Panc1 (cell line): ENCODE results near the gene RBM7. TPM values are rescaled to one million over a fixed set of nuclear protein-coding genes. Genes with fewer than 3 reads are reported as not detected.

Experiments used
- ATAC-seq: fragments of 200-7000 bp; cut with Tn5 transposase; 2 replicates; pipeline ENCODE4 v1.9.1; 2020; ENCODE audit warnings: mild to moderate bottlenecking, moderate library complexity
- BruUV-seq: library from RNA; stranded (reverse); fragments of 400-500 nt; replicated peaks from 2 replicates; lab custom pipeline; 2021; lab: Mats Ljungman, UMichigan
- CTCF ChIA-PET: fragments of 300-600 bp; sonication (Branson Sonifier 250); formaldehyde crosslinking; loops from one replicate; lab custom pipeline; 2022; ENCODE audit warnings: antibody characterized with exemption; lab: Charles Lee
- POLR2A ChIA-PET: fragments of 300-600 bp; sonication (Branson Sonifier 250); formaldehyde crosslinking; loops from one replicate; lab custom pipeline; 2022; ENCODE audit warnings: antibody characterized with exemption; lab: Charles Lee
- DNase-seq: peaks from one replicate; pipeline ENCODE4 v3.0.0-alpha.2; 2010; ENCODE audit warnings: low read depth, low spot score
- H3K27ac ChIP-seq: 2 replicates; pipeline ENCODE4 v1.5.1; 2011; ENCODE audit warnings: mild to moderate bottlenecking, low read length, inconsistent platforms
- H3K27me3 ChIP-seq: fragments of 200-500 bp; sonication (Bioruptor generic); 2 replicates; pipeline ENCODE4 v1.6.0; 2014; ENCODE audit warnings: low read length, inconsistent platforms; ENCODE audit not compliant: control insufficient read depth, insufficient read depth
- H3K36me3 ChIP-seq: fragments of 200-500 bp; sonication (Bioruptor generic); 2 replicates; pipeline ENCODE4 v1.5.1; 2014; ENCODE audit warnings: inconsistent platforms, mild to moderate bottlenecking, low read length, moderate library complexity; ENCODE audit not compliant: control insufficient read depth, insufficient read depth
- H3K4me1 ChIP-seq: 2 replicates; pipeline ENCODE4 v1.5.1; 2011; ENCODE audit warnings: inconsistent platforms, mild to moderate bottlenecking, low read length, moderate library complexity; ENCODE audit not compliant: control insufficient read depth, insufficient read depth
- H3K4me3 ChIP-seq, 2 experiments: 2 replicates each; pipeline ENCODE4 v1.5.1; 2011 to 2012; ENCODE audit warnings: low read depth in 2 of 2, low read length in 2 of 2, mild to moderate bottlenecking in 2 of 2, inconsistent platforms in 1 of 2, moderate library complexity in 1 of 2
- H3K9me3 ChIP-seq: fragments of 200-500 bp; sonication (Bioruptor generic); 2 replicates; pipeline ENCODE4 v1.5.1; 2014; ENCODE audit warnings: low read depth, mild to moderate bottlenecking, inconsistent platforms, low read length, moderate library complexity; ENCODE audit not compliant: control insufficient read depth, insufficient read depth
- POLR2AphosphoS5 ChIP-seq: IDR thresholded peaks from 2 replicates; pipeline ENCODE4 v1.6.1; 2012; ENCODE audit warnings: mild to moderate bottlenecking, low read depth, low read length, moderate library complexity
- SIN3A ChIP-seq: IDR thresholded peaks from 2 replicates; pipeline ENCODE4 v1.6.1; 2012; ENCODE audit warnings: low read depth, mild to moderate bottlenecking, low read length, moderate library complexity, borderline replicate concordance; ENCODE audit not compliant: insufficient read depth
- TCF7L2 ChIP-seq: IDR thresholded peaks from 2 replicates; pipeline ENCODE4 v1.6.1; 2011; ENCODE audit warnings: mild to moderate bottlenecking, low read depth, low read length, inconsistent platforms
- in situ Hi-C: cut with HindIII; loops from 2 replicates; pipeline ENCODE4 v1.10.0; 2016; ENCODE audit warnings: low sequenced_read_pairs, low pct_unique_long_range_greater_than_20kb
- intact Hi-C: fragments of 100-400 bp; cut with micrococcal nuclease; formaldehyde crosslinking; loops from one replicate; pipeline ENCODE4 v1.10.0; 2022; ENCODE audit not compliant: unreplicated experiment
- total RNA-seq: library from RNA; stranded (reverse); gene quantifications from one replicate; pipeline ENCODE4 v1.2.1, GENCODE V29; 2021; ENCODE audit not compliant: unreplicated experiment
- TF ChIP-seq, protein P1 (sequence below), 2 experiments: IDR thresholded peaks; 2 replicates each; pipeline ENCODE4 v1.6.1; 2011 to 2012; ENCODE audit warnings: low read depth in 2 of 2, control low read depth in 1 of 2, low read length in 1 of 2, mild to moderate bottlenecking in 1 of 2, moderate library complexity in 1 of 2; ENCODE audit not compliant: insufficient read depth in 1 of 2
- TF ChIP-seq, protein P2 (sequence below): fragments of 450-650 bp; IDR thresholded peaks from 2 replicates; pipeline ENCODE4 v1.5.1; 2017; ENCODE audit warnings: mild to moderate bottlenecking

RBM7 gene
- total RNA-seq, 1 experiment from 2014 or later, result 35.2 TPM

DNA sequence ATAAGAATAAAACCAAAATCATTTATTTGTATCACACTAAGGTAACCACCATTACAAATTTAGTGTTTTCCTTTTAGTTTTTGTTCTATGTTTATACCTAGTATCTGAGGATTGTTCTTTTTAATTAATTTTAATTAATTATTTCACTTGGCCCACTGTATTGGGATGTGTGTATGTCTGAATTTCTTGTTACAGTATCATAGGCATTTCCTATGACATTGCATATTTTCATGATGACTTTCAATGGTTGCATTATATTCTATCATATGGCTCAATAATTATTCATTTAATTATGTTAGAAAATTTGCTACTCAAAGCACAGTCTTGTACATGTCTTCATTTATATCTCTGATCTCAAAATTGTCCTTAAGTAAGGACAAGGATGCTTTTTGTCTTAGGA is 41.1 kb upstream of the RBM7 start:
- no peak overlapping the region for H3K4me3 ChIP-seq
- intact Hi-C loops (no loop called here), in situ Hi-C loops (no loop called here)
- DNase-seq (no peak), ATAC-seq (no peak)
- no TSS peak for BruUV-seq
- POLR2A ChIA-PET, result no interaction called here
- H3K9me3 ChIP-seq, result no peaks in the 10 kb centered on the region
- peaks cover 7% of the 10 kb centered on the region; the same call in 1 of the 2 replicates for H3K27me3 ChIP-seq
- CTCF ChIA-PET, result no interaction called here
- no peak for TF ChIP-seq POLR2AphosphoS5
- TF ChIP-seq TCF7L2, result no peak
- TF ChIP-seq, protein P1, sequence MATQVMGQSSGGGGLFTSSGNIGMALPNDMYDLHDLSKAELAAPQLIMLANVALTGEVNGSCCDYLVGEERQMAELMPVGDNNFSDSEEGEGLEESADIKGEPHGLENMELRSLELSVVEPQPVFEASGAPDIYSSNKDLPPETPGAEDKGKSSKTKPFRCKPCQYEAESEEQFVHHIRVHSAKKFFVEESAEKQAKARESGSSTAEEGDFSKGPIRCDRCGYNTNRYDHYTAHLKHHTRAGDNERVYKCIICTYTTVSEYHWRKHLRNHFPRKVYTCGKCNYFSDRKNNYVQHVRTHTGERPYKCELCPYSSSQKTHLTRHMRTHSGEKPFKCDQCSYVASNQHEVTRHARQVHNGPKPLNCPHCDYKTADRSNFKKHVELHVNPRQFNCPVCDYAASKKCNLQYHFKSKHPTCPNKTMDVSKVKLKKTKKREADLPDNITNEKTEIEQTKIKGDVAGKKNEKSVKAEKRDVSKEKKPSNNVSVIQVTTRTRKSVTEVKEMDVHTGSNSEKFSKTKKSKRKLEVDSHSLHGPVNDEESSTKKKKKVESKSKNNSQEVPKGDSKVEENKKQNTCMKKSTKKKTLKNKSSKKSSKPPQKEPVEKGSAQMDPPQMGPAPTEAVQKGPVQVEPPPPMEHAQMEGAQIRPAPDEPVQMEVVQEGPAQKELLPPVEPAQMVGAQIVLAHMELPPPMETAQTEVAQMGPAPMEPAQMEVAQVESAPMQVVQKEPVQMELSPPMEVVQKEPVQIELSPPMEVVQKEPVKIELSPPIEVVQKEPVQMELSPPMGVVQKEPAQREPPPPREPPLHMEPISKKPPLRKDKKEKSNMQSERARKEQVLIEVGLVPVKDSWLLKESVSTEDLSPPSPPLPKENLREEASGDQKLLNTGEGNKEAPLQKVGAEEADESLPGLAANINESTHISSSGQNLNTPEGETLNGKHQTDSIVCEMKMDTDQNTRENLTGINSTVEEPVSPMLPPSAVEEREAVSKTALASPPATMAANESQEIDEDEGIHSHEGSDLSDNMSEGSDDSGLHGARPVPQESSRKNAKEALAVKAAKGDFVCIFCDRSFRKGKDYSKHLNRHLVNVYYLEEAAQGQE (IDR thresholded peaks at IDR 0.05; ENCODE audit: insufficient read depth in 1 of 2, low read depth in 2 of 2, low read length in 1 of 2), result no peak
- TF ChIP-seq, protein P2, sequence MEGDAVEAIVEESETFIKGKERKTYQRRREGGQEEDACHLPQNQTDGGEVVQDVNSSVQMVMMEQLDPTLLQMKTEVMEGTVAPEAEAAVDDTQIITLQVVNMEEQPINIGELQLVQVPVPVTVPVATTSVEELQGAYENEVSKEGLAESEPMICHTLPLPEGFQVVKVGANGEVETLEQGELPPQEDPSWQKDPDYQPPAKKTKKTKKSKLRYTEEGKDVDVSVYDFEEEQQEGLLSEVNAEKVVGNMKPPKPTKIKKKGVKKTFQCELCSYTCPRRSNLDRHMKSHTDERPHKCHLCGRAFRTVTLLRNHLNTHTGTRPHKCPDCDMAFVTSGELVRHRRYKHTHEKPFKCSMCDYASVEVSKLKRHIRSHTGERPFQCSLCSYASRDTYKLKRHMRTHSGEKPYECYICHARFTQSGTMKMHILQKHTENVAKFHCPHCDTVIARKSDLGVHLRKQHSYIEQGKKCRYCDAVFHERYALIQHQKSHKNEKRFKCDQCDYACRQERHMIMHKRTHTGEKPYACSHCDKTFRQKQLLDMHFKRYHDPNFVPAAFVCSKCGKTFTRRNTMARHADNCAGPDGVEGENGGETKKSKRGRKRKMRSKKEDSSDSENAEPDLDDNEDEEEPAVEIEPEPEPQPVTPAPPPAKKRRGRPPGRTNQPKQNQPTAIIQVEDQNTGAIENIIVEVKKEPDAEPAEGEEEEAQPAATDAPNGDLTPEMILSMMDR, result no peak
- no peak for TF ChIP-seq SIN3A
- H3K4me1 ChIP-seq, result no peaks in the 10 kb centered on the region
- H3K36me3 ChIP-seq, result no peaks in the 10 kb centered on the region
- H3K27ac ChIP-seq, result no peak overlapping the region

DNA sequence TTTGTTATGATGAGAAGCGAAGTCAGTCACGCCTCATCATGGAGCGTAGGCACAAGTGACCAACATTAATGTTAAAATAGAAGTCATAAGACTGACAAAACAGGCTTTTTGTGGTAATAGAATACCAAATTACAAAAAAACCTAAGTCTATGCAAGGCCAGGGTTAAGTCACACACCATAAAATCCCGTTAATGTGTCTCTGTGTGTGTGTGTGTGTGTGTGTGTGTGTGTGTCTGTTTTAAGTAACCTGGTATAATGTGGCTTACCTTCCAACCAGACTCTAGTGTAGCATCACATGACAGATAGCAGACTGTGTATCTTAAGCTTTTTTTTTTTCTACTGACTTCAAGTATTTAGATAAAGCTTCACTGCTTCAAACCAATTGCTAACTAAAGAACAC is 38.1 kb upstream of the RBM7 start:
- ChIA-PET CTCF (interaction anchor here (0.6 kb wide), 1 partner anchor 31 kb away, joined by 3 read pairs; no protein-coding TSS in a partner anchor), POLR2A (interaction anchor here (0.5 kb wide), 1 partner anchor 1159 kb away, joined by 3 read pairs; no protein-coding TSS in a partner anchor)
- in situ Hi-C loops (no loop called here), intact Hi-C loops (no loop called here)
- Histone ChIP-seq H3K9me3 (no peaks in the 10 kb centered on the region), H3K4me1 (no peaks in the 10 kb centered on the region), H3K27ac (no peak overlapping the region), H3K4me3 (no peak overlapping the region), H3K27me3 (peaks cover 15% of the 10 kb centered on the region), H3K36me3 (no peaks in the 10 kb centered on the region)
- TF ChIP-seq TCF7L2 (no peak), POLR2AphosphoS5 (no peak), SIN3A (no peak)
- TF ChIP-seq, protein P1 (IDR thresholded peaks at IDR 0.05; ENCODE audit: insufficient read depth in 1 of 2, low read depth in 2 of 2, low read length in 1 of 2), result no peak
- TF ChIP-seq, protein P2, result no peak
- ATAC-seq (no peak), DNase-seq (no peak)
- BruUV-seq, result no TSS peak
